GM20431 (cell line): ENCODE data around the gene BCKDHB.

Experiments
- in situ Hi-C: fragments of 300-500 bp; cut with MseI, MboI; formaldehyde crosslinking; loops from one replicate; pipeline ENCODE4 v1.15.0; 2020; ENCODE audit warnings: low sequenced_read_pairs; ENCODE audit not compliant: unreplicated experiment

The BCKDHB gene

DNA sequence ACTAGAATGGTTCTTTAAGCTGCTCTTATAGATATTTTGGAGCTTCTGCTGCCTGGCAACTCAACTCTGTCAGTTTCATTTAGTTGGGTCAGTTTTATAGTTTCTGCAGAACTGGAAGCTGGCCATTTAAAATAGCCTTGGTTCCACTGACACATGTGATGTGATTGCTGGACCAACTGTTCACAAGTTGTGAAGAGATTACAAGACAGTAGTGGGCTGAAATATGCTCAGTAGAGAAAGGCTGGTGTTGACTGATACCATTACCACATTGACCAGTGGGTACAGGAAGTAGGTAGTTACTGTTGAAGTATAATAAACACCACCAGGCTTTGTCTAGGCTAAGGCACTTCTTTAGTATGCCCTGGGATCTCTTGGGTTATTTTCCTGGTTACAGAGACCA is 39.0 kb downstream of the BCKDHB start:
- in situ Hi-C loops: no loop called here

DNA sequence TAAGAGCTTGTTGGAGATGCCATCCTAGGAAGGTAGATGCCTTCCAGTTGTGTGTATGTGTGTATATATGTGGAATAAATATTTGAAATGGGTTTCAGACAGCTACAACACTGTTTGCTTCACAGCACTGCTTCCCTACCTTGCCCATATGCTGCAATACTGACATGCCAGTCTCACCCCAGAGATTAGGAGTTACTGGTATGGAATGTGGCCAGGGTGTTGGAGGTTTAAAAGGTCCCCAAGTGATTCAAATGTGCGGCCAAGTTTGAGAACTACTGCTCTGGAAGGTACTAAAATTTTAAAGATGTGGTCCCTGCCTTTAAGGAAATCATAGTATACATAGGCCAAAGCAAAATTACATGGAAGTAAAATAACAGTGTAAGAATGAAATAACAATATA is 39.5 kb downstream of the BCKDHB start:
- in situ Hi-C loops: no loop called here

DNA sequence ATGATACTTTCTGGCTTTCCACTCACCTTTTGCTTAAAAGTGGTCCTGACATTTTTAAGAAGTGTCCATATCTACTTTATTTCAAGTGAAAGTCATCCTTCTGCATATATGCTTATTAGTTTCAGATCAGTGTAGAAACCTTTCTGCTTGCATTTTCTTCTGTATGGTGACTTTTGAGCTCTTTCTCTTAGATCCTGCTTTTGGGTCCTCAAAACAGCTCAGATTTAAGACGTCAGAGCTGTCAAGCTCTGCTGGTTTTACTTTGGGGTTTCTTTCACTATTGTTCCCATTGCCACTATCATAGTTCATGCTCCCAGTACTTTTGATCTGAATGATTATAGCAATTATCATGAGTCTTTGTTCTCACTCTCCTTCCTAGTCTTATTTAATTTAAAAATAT is 41.7 kb downstream of the BCKDHB start:
- in situ Hi-C loops: no loop called here

DNA sequence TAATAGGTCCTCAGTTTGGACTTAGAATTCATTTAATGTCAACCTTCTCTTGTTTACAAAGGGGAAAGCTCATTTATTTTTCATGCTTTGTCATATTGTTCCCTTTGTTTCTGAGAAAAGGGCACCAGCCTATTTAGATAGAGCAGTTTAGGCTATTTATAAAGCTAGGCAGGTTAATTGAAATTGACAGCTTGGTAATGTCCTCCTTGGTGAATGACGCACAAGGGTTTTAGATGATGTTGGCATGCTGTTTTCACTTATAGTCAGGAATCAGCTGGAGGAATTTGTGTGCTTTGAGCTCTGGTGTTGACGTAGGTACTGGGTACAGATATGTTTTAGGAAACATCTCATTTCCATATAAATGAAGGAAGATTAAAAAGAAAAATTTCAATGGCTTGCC is 45.2 kb downstream of the BCKDHB start:
- in situ Hi-C loops: no loop called here

DNA sequence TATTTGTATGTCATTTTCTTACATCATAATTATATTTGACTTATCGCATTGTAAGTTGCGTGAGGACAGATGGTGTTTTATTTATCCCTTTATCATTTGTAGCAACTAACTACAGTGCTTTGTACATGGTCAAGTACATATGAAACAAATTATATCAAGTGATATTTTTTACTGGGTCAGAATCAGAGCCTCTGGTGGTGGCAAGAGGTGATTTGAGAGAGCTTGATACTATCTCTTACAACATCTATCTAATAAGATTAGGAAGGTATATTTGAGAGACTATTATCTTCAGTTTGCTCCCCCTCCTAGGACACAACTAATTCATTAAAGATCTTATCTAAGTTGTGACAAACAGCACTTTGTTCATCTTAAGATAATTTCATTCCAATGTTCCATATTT is 47.7 kb downstream of the BCKDHB start:
- in situ Hi-C loops: no loop called here

DNA sequence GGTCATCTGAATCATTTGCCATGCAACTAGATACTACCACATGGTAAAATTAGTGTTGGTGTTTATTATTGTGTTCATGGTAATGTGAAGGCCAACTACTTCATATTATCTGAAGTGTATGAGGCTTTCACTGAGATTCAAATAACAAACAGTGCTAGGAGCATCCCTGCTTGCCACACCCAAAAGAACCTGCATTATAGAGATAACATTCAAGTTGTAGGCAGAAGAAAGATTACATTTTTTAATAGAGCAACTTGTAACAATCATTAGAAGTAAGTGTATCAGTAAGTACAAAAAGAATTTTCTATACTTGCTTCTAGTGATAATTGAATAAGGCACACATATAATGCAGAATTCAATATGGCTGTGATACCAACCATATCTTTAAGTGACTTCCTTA is 49.8 kb downstream of the BCKDHB start:
- in situ Hi-C loops: no loop called here

DNA sequence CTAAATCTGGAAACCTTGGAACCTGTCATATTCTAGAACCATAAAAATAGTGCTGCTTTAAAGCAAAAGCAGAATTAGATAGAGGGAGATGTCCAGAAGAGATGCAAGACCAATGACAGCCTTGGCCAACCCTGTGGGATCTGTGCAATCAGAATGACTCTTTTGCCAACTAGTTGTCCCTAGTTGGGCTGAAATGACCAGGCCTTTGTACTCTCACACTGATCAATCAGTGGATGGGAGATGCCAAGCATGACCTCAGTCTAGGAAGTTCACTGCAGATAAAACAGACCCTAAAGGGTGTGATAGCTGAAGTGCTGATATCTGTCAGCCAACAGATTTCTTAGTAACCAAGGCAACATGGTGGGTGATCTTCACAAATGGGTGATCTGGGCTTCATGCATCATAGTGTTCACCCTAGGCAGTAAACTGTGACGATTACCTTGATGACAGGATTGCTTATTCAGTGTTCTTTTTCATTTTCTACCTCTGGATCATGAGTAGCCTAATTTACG is 52.1 kb downstream of the BCKDHB start:
- in situ Hi-C loops: no loop called here

DNA sequence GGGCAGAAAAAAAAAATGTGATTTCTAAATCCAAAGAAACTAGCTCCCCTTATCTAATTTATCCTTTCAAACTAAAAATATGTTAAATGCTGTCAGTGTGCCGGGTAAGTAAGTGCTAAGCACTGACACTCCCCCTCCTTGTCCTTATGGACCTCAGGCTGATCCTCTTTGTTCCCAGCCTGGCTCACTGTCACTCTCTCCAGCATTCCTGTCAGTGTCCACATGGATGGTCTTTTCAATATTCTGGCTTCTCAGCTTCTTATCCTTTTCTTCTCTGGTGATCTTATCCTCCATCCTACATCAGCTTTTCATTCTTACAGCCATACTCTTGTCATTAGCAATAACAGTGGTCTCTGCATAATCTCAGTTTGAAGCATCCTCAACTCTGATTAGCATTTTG is 55.0 kb downstream of the BCKDHB start:
- in situ Hi-C loops: no loop called here

DNA sequence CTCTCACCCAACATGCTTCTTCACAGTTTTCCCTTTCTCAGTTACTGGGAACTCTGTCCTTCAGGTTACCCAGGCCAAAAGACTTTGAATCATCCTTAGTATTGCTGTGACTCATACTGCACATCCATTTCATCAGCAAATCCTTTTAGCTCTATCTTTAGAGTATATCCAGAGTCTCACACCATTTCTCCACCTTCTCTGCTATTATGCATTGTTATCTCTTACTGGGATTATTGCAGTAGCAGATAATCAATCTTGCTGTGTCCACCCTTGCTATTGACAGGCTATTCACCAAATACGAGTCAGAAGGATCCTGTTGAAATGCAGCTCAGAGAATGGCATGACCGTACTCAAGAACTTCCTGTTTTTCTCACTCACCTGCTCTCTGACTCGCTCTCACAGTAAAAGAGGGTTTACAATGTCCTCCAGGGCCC is 57.3 kb downstream of the BCKDHB start:
- in situ Hi-C loops: no loop called here

DNA sequence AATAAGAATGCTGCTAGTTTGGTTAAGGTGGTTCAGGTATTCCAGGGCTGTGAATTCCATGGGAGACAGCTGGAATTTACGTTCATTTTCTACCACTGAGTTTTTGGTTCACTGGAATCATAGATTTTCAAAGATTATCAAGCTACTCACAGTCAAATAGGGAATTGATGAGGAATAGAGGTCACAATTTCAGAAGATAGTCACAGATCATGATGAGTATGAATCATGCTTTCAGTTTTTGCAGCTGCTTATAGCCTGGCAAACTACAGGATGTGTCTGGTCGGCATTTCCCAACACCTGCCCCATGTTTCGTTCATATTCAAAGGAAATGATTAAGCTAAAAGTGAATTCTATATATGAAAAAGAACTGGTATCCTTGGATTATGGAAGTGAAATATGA is 58.7 kb downstream of the BCKDHB start:
- in situ Hi-C loops: no loop called here

DNA sequence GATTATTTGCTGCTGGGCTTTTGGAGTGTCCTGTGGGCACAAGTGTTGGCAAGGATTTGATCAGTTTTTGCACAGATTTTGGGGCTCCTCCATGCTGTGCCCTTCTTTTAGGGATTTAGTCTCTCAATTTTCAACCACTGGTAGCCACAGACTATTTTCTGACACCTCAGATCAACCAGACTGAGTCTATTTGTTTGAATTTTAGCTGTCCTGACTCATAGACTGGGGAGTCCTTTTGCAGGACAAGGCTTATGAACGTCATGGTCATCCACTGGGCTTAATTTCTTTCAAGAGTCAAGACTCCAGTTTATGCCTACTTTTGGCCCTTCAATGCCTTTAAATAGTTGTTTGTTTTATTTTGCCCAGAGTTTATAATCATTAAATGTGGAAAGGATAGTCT is 59.3 kb downstream of the BCKDHB start:
- in situ Hi-C loops: no loop called here

DNA sequence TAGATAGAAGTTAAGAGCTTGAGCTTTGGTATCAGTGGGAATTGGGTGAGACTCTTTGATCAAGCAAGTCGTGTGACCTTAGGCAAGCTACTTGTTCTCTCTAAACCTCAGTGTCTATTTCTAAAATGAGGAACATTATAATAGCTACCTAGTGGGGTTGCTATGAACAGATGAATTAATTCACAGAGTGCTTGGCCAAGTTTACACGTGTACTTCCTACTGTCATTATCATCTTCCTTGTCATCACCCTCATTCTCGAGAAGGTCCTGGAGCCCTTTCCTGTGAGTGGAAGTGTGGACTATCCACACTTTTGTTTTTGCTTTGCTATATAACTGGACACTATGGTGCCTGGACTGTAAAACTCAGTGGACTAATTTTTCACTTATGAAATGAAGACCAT is 64.0 kb downstream of the BCKDHB start:
- in situ Hi-C loops: no loop called here

DNA sequence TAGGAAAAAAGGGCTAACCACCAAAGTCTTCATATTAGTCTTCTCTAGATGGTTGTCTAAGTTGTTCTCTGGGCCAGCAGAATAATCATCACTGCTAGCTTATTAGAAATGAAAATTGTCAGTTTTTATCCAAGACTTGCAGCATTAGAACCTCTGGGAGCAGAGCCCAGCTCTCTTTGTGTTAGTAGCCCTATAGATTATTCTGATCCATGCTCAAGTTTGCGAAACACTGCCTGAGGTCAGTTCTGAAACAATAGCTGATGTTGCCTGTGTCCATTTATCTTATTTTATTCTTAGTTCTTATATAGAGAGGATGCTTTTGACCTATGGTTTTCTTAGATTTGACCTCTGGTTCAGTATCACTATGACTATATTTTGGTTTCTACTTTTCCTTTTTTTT is 66.9 kb downstream of the BCKDHB start:
- in situ Hi-C loops: no loop called here

DNA sequence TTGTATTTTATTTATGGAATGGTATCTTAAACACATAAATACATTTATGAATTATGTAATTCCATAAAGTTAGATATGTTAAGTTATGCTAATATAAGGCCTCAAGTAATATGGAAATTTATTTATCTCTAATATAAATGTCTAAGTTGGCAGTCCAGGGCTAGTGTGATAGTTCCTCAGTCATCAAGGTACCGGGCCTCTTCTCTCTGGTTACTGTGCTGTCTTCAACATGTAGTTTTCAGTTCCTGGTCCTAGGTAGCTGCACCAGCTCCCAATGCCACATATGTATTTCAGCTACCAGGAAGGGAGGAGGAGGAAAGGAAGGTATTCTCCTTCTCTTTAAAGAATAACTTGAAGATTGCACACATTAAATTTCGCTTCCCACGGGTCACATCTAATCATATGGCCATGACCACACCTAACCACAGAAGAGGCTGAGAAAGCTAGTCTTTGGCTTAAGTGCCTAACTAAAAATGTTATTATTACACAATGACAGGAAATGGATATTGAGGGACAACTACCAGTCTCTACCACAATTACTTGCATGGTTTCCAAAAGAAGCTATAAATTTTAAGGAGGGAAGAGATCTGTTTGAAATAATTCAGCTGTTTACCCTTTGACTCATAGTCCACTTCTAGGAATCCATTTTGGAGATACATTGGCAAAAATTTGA is 68.6 kb downstream of the BCKDHB start:
- in situ Hi-C loops: no loop called here

DNA sequence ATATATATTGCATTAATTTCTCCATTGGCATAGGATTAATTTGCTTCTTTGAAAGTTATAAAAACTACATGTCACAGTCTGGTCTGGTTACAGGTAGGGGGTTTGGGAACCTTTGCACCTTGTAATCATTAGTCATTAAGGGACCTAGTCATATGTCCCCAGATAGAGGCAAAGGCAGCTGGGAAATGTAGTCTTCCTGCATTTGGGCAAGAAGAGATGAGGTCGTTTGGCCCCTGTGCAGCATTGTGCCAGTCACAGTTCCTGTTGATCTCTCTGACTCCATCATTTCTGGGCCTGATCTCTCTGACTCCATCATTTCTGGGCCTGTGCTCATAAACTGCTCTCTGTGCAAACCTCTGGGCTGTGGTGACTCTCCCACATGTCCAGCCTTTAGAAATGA is 73.2 kb downstream of the BCKDHB start:
- in situ Hi-C loops: no loop called here

DNA sequence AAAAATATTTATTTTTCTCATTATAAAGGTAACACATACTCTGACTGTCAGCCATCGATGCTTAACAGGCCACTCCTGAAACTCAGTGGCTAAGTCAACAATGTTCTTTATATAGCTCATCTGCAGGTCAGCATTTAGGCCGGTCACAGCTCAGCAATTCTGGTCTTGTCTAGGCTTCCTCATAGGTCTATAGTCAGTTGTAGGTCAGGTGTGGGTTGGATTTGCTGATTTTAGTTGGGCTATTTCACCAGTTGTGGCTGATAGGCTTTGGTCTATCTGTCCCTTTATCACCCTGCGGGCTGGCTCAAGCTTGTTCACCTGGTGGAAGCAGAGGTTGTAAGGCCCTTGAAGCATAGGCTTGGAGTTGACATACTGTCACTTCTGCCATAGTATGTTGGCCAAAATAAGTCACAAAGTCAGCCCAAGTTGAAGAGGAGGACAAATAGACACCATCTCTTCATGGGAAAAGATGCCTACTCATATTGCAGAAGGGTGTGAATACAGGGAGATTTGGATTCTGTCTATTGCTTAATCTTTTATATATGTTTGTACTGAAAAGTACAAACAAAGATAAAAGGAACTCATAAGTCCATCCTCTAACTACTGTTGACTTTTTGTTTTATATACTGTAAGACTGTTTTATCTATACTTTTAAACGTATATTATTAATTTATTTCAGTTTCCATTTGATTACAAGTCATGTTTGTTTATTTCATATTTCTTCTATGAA is 75.0 kb downstream of the BCKDHB start:
- in situ Hi-C loops: no loop called here

DNA sequence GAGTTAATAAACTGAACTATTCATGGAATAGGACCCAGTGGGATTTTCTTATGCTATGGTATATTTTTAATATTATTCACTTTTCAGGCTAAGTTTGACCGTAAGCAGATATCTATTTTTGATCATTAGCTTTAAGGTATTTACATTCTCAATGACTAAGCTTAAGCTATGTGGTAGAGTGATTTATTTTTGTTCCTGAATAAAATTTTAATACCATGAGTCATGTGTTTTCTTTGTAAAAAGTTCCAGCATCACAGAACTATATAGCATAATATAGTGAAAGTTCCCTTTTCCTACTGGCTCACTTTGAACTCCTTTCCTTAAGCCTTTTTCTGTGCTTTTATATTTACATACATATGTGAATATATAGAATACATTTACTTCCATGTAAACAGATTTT is 75.8 kb downstream of the BCKDHB start:
- in situ Hi-C loops: no loop called here

DNA sequence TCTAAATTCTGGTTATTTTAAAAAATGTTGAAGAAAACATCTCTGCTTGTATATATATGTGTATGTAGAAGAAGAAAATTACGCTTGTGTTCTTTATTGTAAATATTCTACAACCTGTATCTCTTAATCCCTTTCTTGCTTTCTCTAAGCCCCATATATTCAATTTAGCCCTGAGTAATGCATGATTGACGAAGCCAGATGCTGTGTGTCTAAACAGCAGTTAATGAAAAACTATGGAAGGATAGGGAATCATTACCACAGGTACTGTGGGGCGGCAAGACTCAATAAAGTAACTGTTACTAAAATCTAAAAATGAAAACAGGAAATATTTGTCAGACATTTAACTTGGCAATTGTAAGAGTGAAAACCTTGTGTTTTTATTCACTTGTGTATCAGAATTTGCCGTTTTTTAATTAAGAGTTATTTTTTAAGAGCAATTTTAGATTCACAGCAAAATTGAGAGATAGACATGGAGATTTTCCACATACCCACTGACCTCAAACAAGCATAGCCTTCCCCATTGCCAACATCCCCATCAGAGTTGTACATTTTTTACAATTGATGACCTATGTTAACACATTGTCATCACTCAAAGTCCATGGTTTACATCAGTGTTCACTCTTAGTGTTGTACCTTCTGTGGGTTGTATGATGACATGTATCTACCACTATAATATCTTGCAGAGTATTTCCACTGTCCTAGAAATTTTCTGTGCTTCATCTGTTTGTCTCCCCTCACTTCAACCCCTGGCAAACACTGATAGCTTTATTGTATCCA is 76.7 kb downstream of the BCKDHB start:
- in situ Hi-C loops: no loop called here

DNA sequence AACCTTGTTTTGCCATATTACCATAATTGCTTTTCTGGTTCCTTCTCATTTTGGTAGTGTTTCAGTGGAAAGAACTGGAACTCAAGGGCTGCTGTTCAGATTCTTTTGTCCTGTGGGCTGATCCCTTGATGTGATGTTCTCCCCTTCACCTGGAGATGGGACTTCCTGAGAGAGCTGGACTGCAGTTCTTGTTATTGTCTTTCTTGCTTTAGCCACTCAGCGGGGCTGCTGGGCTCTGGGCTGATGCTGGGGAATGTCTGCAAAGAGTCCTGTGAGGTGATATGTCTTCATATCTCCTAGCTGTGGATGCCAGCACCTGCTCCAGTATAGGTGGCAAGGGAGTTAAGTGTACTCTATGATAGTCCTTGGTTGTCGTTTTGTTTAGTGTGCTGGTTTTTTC is 79.0 kb downstream of the BCKDHB start:
- in situ Hi-C loops: no loop called here

DNA sequence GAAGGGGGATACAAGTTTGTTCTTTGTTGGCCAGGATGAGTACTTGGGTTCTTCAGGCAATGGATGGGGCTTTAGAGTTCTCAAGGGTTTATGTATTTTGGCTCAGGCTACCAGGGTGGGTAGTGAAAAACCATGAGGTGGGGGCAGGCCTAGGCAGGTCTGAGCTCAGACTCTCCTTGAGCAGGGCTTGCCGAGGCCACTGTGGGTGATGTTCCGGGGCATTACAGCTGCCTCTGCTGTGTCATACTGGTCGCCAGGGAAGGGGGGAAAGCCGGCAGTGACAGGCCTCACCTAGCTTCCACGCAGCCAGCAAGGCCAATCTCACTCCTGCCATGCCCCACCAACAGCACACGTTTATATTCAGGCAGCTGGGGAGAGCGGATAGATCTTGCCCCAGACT is 79.6 kb downstream of the BCKDHB start:
- in situ Hi-C loops: no loop called here

DNA sequence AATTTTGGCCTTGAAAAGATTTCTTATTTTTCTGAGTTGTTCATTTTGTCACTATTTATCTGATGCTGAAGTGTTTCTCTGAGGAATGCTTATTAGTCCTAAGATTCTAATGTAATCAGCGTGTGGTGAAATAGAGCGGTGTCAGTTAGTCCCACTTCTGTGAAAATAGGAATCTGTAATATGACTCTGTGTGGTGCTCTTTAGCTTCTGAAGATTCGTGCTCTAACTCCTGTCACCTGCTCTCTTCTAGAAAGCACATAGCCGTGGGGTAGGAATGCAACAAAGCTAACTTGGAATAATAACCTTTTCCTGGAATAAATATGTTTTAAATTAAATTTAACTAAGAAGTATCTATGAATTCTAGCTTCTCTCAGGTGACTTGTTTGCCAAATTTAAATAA is 90.4 kb downstream of the BCKDHB start:
- in situ Hi-C loops: no loop called here
